ENCODE measurements around the gene NUBP2.

DNA sequence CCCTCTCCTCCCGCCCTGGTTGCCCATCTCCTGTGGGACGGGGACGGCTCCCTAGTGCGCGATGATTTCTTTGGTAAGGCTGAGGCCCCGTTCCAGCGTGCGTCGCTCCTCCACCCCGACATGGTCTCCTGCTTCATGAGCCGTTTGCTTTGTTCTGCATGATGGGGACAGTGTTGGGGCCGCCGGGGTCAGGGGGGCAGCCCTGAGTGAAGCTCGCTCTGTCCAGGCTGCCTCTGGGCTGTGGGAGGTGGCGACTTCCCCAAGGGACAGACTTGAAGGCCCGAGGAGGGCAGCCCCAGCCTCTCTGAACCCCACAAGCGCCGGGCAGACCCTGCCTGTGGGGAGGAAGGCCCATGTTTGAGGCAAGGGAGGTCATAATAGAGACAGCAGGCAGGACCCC is 23.8 kb upstream of the NUBP2 start:
- TF ChIP-seq POLR2AphosphoS5 (IDR thresholded peaks at IDR 0.05; ENCODE audit: low read depth, low read length) (no peak), TAF1 (IDR thresholded peaks at IDR 0.05; ENCODE audit: borderline replicate concordance, insufficient read depth, low read length) (no peak), SIN3A (IDR thresholded peaks at IDR 0.05; ENCODE audit: borderline replicate concordance, insufficient read depth, low read length) (no peak)
- TF ChIP-seq, protein P1, sequence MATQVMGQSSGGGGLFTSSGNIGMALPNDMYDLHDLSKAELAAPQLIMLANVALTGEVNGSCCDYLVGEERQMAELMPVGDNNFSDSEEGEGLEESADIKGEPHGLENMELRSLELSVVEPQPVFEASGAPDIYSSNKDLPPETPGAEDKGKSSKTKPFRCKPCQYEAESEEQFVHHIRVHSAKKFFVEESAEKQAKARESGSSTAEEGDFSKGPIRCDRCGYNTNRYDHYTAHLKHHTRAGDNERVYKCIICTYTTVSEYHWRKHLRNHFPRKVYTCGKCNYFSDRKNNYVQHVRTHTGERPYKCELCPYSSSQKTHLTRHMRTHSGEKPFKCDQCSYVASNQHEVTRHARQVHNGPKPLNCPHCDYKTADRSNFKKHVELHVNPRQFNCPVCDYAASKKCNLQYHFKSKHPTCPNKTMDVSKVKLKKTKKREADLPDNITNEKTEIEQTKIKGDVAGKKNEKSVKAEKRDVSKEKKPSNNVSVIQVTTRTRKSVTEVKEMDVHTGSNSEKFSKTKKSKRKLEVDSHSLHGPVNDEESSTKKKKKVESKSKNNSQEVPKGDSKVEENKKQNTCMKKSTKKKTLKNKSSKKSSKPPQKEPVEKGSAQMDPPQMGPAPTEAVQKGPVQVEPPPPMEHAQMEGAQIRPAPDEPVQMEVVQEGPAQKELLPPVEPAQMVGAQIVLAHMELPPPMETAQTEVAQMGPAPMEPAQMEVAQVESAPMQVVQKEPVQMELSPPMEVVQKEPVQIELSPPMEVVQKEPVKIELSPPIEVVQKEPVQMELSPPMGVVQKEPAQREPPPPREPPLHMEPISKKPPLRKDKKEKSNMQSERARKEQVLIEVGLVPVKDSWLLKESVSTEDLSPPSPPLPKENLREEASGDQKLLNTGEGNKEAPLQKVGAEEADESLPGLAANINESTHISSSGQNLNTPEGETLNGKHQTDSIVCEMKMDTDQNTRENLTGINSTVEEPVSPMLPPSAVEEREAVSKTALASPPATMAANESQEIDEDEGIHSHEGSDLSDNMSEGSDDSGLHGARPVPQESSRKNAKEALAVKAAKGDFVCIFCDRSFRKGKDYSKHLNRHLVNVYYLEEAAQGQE (IDR thresholded peaks at IDR 0.05; ENCODE audit: insufficient read depth in 1 of 2, low read depth in 2 of 2, low read length in 2 of 2) = no peak

Measured in PFSK-1 (cell line).